Left ventricle myocardium superior (tissue), 1 donor: Measurements from ENCODE around the gene ADGRG3. TPM values are rescaled to one million over a fixed set of nuclear protein-coding genes. Genes with fewer than 3 reads are reported as not detected.

Source experiments
- total RNA-seq: library from RNA; stranded (reverse); fragmentation: NEBNext Ultra II Directional; extraction: Animal tissue kit (Norgen Biotek cat#: 25700); gene quantifications from one replicate; pipeline ENCODE4 v1.2.1, GENCODE V29; 2021
- donor health status: DM: no; HTN: yes; CAD: no; lungs with severe emphysema.

Gene ADGRG3
- total RNA-seq, 1 donor from 2014 or later = 0.82 TPM

Other genes starting within 250 kb of the ADGRG3 start
- gene CIAPIN1, start 220.9 kb upstream of the ADGRG3 start, total RNA-seq = 52.2 TPM
- gene COQ9, start 220.8 kb upstream of the ADGRG3 start, total RNA-seq = 205 TPM
- gene POLR2C, start 205.6 kb upstream of the ADGRG3 start, total RNA-seq = 37.3 TPM
- gene DOK4, start 181.8 kb upstream of the ADGRG3 start, total RNA-seq = 9.1 TPM
- gene CCDC102A, start 131.7 kb upstream of the ADGRG3 start, total RNA-seq = 13.2 TPM
- not detected for gene ADGRG5, start 125.7 kb upstream of the ADGRG3 start, total RNA-seq
- 18.6 TPM for gene ADGRG1, start 39.7 kb upstream of the ADGRG3 start, total RNA-seq
- not detected for gene DRC7, start 26.5 kb downstream of the ADGRG3 start, total RNA-seq
- 9.3 TPM for gene KATNB1, start 67.5 kb downstream of the ADGRG3 start, total RNA-seq
- gene KIFC3, start 134.2 kb downstream of the ADGRG3 start, total RNA-seq = 52.6 TPM